ENCODE measurements around the gene FOXN3. TPM values are rescaled to one million over a fixed set of nuclear protein-coding genes. Genes with fewer than 3 reads are reported as not detected.

FOXN3 gene
- total RNA-seq, 2 donors from 2014 or later, result 42.3 to 61.6 TPM

- ATAC-seq, result no peak
- Histone ChIP-seq H3K9me3 (no peaks in the 10 kb centered on the region), H3K27ac (peak overlapping the region in 3 of 4 donors; percentile 8 to 37 (median 16)), H3K27me3 (no peaks in the 10 kb centered on the region), H3K4me3 (no peak overlapping the region), H3K36me3 (replicated peaks in 1 of 2; ENCODE audit: insufficient read depth in 1 of 2, low read depth in 2 of 2) (no peaks in the 10 kb centered on the region), H3K4me1 (peaks cover 32% of the 10 kb centered on the region)
- DNase-seq, result no peak
- intact Hi-C loops (cut with DNase I), result no loop called here
- 33 to 45% methylated on average over 8 of the region's 8 CpGs for WGBS, 2 donors
- TF ChIP-seq POLR2A (IDR thresholded peaks at IDR 0.05) (no peak), CTCF (IDR thresholded peaks at IDR 0.05) (no peak)
Observed at GRCh38 chr14:89226801-89227495, 190.1 kb downstream of the FOXN3 start.

- intact Hi-C loops (cut with DNase I), result no loop called here
- Histone ChIP-seq H3K36me3 (replicated peaks in 1 of 2; ENCODE audit: insufficient read depth in 1 of 2, low read depth in 2 of 2) (no peaks in the 10 kb centered on the region), H3K9me3 (no peaks in the 10 kb centered on the region), H3K27me3 (no peaks in the 10 kb centered on the region), H3K4me3 (no peak overlapping the region), H3K4me1 (peaks cover 32% of the 10 kb centered on the region), H3K27ac (no peak overlapping the region)
- 75 to 78% methylated on average over 4 of the region's 4 CpGs for WGBS, 2 donors
- TF ChIP-seq POLR2A (IDR thresholded peaks at IDR 0.05), result no peak
- TF ChIP-seq CTCF (IDR thresholded peaks at IDR 0.05), result no peak
- ATAC-seq (no peak), DNase-seq (no peak)
Observed at GRCh38 chr14:89225607-89226006, 191.4 kb downstream of the FOXN3 start.

- peak; percentile 73 for ATAC-seq
- 49 to 63% methylated on average over 5 of the region's 5 CpGs for WGBS, 2 donors
- Histone ChIP-seq H3K4me1 (peaks cover 1% of the 10 kb centered on the region), H3K9me3 (no peaks in the 10 kb centered on the region), H3K27me3 (no peaks in the 10 kb centered on the region), H3K27ac (no peak overlapping the region), H3K36me3 (replicated peaks in 1 of 2; ENCODE audit: insufficient read depth in 1 of 2, low read depth in 2 of 2) (no peaks in the 10 kb centered on the region), H3K4me3 (no peak overlapping the region)
- intact Hi-C loops (cut with DNase I), result no loop called here
- TF ChIP-seq POLR2A (IDR thresholded peaks at IDR 0.05) (no peak), CTCF (IDR thresholded peaks at IDR 0.05) (no peak)
- DNase-seq, result no peak
Observed at GRCh38 chr14:89221109-89221810, 195.8 kb downstream of the FOXN3 start.

GRCh38 chr14:89219051-89219450, 198.0 kb downstream of the FOXN3 start:
- no peak for DNase-seq
- H3K27ac ChIP-seq, result no peak overlapping the region
- TF ChIP-seq CTCF (IDR thresholded peaks at IDR 0.05), result no peak
- TF ChIP-seq POLR2A (IDR thresholded peaks at IDR 0.05), result no peak
- no peak for ATAC-seq
- no peak overlapping the region for H3K4me3 ChIP-seq
- H3K36me3 ChIP-seq (replicated peaks in 1 of 2; ENCODE audit: insufficient read depth in 1 of 2, low read depth in 2 of 2), result no peaks in the 10 kb centered on the region
- H3K9me3 ChIP-seq, result no peaks in the 10 kb centered on the region
- WGBS, 2 donors, result 83 to 95% methylated on average over 6 of the region's 6 CpGs
- intact Hi-C loops (cut with DNase I), result no loop called here
- H3K4me1 ChIP-seq, result peaks cover 15% of the 10 kb centered on the region
- H3K27me3 ChIP-seq, result no peaks in the 10 kb centered on the region
